RWPE2 (cell line): ENCODE data around the gene MRPL49.
"Not testable (repeated sequence)": the region's sequence is repeated elsewhere in the genome, so short reads cannot be mapped to it uniquely, and the experiment has no call there.

Experiments
- ATAC-seq: fragments of 200-7000 bp; cut with Tn5 transposase; 3 replicates; pipeline ENCODE4 v1.9.1; 2021; ENCODE audit warnings: low read depth
- DNase-seq: peaks from one replicate; pipeline ENCODE4 v3.0.0-alpha.2; 2020; ENCODE audit warnings: low spot score
- H3K27ac ChIP-seq: fragments of 450-650 bp; 2 replicates; pipeline ENCODE4 v1.5.1; 2017; ENCODE audit warnings: mild to moderate bottlenecking; ENCODE audit not compliant: poor library complexity, severe bottlenecking
- H3K27me3 ChIP-seq: fragments of 250-450 bp; sonication (Bioruptor Pico); 2 replicates; pipeline ENCODE4 v1.5.1; 2021; ENCODE audit warnings: mild to moderate bottlenecking, moderate library complexity; ENCODE audit not compliant: insufficient read depth, poor library complexity, severe bottlenecking
- H3K36me3 ChIP-seq: fragments of 250-450 bp; sonication (Bioruptor Pico); 2 replicates; pipeline ENCODE4 v1.5.1; 2020; ENCODE audit warnings: low read depth, mild to moderate bottlenecking, moderate library complexity
- H3K4me1 ChIP-seq: fragments of 250-450 bp; sonication (Bioruptor Pico); 2 replicates; pipeline ENCODE4 v1.5.1; 2021; ENCODE audit warnings: mild to moderate bottlenecking, moderate library complexity; ENCODE audit not compliant: insufficient read depth, poor library complexity, severe bottlenecking
- H3K4me3 ChIP-seq: fragments of 250-450 bp; sonication (Bioruptor Pico); 2 replicates; pipeline ENCODE4 v1.5.1; 2021; ENCODE audit warnings: mild to moderate bottlenecking, moderate library complexity; ENCODE audit not compliant: severe bottlenecking
- H3K9me3 ChIP-seq: fragments of 250-450 bp; sonication (Bioruptor Pico); 2 replicates; pipeline ENCODE4 v1.5.1; 2021; ENCODE audit warnings: mild to moderate bottlenecking, moderate library complexity; ENCODE audit not compliant: severe bottlenecking
- TF ChIP-seq, protein P1 (sequence below): fragments of 450-650 bp; IDR thresholded peaks from one replicate; pipeline ENCODE4 v1.5.1; 2017; ENCODE audit warnings: mild to moderate bottlenecking, moderate library complexity; ENCODE audit not compliant: poor library complexity, severe bottlenecking

Gene MRPL49

DNA sequence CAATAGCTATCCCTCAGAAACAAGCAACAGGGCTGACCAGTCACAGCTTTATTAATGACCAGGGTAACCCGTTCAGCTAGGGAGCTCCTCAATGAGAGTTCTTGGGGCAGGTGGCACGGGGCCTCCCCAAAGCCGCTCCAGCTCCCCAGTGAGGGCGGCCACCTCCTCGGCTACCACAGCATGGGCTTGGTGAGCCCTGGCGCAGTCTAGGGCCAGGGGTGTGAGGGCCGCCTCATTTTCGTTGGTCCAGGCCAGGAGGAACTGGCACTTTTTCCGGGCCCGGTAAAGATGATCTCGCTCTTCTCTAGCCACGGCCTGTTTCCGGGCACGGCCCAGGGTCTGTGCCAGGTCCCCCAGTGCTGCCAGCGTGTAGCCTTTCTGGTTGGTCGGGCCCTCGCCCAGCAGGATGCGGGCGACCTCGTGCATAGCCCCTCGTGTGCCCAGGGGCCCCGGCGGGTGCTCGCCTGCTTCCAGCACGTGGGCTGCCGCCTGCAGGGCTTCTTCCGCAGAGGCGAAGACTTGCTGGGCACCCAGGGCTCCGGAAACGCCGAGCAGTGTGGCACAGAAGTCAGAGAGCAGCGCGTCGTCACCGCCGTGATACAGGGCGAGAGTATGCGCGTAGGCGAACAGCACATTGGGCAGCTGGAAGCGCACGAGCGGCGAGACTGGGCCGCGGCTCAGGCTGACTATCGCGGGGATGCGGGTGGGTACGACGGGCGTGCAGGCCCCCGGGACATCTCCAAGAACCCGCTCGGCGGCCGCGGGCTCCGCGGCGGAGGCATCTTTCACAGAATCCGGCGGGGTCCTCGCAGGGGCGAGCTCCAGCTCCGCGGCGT is 5.5 kb upstream of the MRPL49 start:
- Histone ChIP-seq H3K27ac (peak overlapping the region; percentile 63), H3K4me1 (peaks cover 10% of the 10 kb centered on the region), H3K27me3 (no peaks in the 10 kb centered on the region), H3K36me3 (peaks cover 47% of the 10 kb centered on the region), H3K9me3 (no peaks in the 10 kb centered on the region), H3K4me3 (peak overlapping the region; percentile 71)
- DNase-seq = peak; percentile 71
- peak; percentile 26 for ATAC-seq
- TF ChIP-seq, protein P1, sequence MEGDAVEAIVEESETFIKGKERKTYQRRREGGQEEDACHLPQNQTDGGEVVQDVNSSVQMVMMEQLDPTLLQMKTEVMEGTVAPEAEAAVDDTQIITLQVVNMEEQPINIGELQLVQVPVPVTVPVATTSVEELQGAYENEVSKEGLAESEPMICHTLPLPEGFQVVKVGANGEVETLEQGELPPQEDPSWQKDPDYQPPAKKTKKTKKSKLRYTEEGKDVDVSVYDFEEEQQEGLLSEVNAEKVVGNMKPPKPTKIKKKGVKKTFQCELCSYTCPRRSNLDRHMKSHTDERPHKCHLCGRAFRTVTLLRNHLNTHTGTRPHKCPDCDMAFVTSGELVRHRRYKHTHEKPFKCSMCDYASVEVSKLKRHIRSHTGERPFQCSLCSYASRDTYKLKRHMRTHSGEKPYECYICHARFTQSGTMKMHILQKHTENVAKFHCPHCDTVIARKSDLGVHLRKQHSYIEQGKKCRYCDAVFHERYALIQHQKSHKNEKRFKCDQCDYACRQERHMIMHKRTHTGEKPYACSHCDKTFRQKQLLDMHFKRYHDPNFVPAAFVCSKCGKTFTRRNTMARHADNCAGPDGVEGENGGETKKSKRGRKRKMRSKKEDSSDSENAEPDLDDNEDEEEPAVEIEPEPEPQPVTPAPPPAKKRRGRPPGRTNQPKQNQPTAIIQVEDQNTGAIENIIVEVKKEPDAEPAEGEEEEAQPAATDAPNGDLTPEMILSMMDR = no peak

DNA sequence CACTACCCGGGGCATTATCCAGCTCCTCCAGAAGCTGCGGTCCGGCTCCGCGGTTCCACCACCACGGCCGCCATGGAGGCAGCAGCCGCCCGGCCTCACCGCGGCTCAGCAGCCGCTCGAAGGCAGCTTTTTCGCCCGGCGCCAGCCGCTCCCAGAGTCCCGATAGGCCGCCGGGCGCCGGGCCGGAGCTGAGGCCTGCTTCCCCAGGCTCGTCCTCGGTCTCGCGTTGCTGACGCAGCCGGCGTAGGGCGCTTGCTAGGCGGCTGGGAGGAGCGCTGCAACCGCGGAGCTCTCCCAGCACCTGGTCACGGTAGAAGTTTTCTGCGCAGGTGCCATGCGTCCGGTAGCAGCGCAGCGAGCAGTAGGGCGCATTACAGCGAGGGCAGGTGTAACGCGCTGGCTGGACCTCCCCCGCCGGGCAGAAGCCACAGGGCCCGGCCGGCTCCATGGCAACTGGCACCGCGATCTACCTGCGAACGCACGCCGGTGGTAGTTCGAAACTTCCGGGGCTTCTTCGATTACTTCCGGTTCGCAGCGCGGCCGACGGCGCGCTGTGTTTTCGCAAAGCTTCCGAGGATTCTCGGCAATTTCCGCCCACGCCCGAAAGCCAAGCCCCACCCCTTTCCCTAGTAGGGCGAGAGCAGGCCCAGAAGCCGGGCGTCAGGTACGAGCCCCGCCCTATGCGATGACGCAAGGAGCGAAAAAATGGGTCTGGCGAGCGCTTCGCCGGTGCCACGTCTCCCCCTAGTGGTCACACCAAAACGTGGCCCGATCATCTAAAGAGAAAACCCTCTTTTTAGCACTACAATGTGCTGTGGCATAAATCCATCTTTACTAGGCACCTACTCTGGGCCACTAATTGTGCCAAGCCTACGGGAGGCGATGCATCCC is 4.7 kb upstream of the MRPL49 start, which contains the start of gene ZNHIT2:
TSS of gene ZNHIT2 (minus strand) at position 496 of the 891 bp plus-strand sequence. CDS start at position 448, 48 bp downstream.
- H3K4me3 ChIP-seq = peak within 1 kb of the TSS; percentile 71
- peak; percentile 98 for DNase-seq
- ATAC-seq = peak; percentile 55
- no peaks in the 10 kb centered on the region for H3K9me3 ChIP-seq
- TF ChIP-seq, protein P1 = peak; percentile 92
- H3K27ac ChIP-seq = peak within 1 kb of the TSS; percentile 63
- peaks cover 10% of the 10 kb centered on the region for H3K4me1 ChIP-seq
- peaks cover 47% of the 10 kb centered on the region for H3K36me3 ChIP-seq
- no peaks in the 10 kb centered on the region for H3K27me3 ChIP-seq

GRCh38 chr11:65118097-65118837 is 3.9 kb upstream of the MRPL49 start:
- ATAC-seq (no peak), DNase-seq (no peak)
- Histone ChIP-seq H3K4me1 (peaks cover 12% of the 10 kb centered on the region), H3K4me3 (no peak overlapping the region), H3K36me3 (peaks cover 52% of the 10 kb centered on the region), H3K9me3 (no peaks in the 10 kb centered on the region), H3K27ac (no peak overlapping the region), H3K27me3 (no peaks in the 10 kb centered on the region)
- TF ChIP-seq, protein P1 = peak; percentile 69

DNA sequence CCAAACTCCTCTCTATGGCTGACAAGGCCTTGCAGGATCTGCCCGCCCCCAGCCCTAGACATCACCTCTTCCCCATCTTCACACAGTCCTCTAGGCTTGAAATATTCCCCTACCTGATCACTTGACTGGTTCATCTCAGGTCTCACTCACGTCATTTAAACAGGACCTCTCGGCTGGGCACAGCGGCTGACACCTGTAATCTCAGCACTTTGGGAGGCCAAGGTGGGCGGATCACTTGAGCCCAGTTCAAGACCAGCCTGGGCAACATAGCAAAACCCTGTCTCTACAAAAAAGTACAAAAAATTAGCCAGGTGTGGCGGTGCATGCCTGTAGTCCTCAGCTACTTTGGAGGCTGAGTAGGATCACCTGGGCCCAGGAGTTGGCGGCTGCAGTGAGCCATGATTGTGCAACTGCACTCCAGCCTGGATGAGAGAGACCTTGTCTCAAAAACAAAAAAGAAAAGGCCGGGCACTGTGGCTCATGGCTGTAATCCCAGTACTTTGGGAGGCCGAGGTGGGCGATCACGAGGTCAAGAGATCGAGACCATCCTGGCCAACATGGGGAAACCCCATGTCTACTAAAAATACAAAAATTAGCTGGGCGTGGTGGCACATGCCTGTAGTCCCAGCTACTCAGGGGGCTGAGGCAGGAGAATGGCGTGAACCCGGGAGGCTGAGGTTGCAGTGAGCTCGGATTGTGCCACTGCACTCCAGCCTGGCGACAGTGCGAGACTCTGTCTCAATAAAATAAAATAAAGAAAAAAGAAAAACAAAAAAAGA is 3.0 kb upstream of the MRPL49 start:
- H3K36me3 ChIP-seq = peaks cover 60% of the 10 kb centered on the region

More for the DNA sequence above, 3.0 kb upstream of the MRPL49 start:
- ATAC-seq, DNase-seq, H3K27ac ChIP-seq, H3K9me3 ChIP-seq, H3K27me3 ChIP-seq, H3K4me3 ChIP-seq: not testable (repeated sequence)
- H3K4me1 ChIP-seq = peaks cover 13% of the 10 kb centered on the region
